ENCODE results near the gene UTS2.

The UTS2 gene

DNA sequence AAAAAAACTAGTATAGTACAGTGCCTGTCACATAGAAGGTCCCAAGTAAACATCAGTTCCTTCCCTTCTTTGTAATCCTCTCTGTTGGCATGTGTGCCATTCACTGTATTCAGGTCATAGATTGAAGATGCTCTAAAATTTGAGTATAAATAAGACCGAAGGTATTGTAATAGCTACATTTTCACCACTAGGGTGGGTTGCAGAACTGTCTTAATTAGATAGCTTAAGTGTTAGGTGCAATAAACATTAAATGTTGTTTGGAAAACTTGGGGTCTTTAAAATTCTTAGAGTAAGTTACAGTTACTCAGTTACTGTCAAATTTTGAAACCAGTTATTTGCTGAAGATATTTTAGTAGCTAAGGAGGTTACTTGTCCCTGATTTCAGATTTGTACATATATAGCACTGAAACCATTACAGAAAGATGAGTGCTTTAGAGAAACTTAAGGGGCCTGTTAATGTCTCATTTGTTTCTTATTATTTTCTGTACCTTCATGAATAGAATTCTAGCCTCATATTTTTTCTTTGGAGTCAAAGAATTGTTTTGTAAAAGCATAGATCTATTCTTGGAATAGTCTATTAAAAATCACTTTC lies 44.5 kb downstream of the UTS2 start:
- Histone ChIP-seq H3K9ac (ENCODE audit: low read depth, low read length) (no peak overlapping the region), H3K4me1 (ENCODE audit: control insufficient read depth, insufficient read depth, low read length) (peaks cover 6% of the 10 kb centered on the region), H3K36me3 (ENCODE audit: insufficient read depth, low read length) (no peaks in the 10 kb centered on the region), H3K4me3 (ENCODE audit: low read length) (no peak overlapping the region), H3K4me2 (ENCODE audit: low read length) (no peak overlapping the region), H3K9me3 (replicated peaks; ENCODE audit: low read length) (peaks cover 4% of the 10 kb centered on the region), H3K27me3 (ENCODE audit: control insufficient read depth, insufficient read depth, low read length) (no peaks in the 10 kb centered on the region)

DNA sequence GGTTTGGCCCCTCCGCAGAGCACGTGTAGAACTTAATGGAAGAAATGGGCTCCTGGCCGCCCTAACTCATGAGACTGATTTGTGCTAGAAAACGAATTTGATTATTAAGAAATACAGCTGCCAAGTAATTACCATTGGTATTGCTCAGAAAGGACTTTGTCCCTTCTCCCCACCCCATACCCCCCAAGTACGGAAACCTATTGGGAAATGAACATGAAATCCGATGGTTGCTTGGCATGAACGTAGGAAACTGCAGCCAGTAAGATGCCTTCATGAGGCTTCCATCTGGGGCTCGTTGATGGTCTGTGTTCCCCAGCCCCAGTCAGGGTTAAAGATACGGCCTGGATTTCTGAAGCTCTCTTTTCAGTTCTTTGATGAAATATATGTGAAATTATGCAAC lies 47.4 kb downstream of the UTS2 start:
- Histone ChIP-seq H3K4me1 (ENCODE audit: control insufficient read depth, insufficient read depth, low read length) (peaks cover 3% of the 10 kb centered on the region), H3K9me3 (replicated peaks; ENCODE audit: low read length) (no peaks in the 10 kb centered on the region), H3K4me3 (ENCODE audit: low read length) (no peak overlapping the region), H3K9ac (ENCODE audit: low read depth, low read length) (no peak overlapping the region), H3K27me3 (ENCODE audit: control insufficient read depth, insufficient read depth, low read length) (no peaks in the 10 kb centered on the region), H3K4me2 (ENCODE audit: low read length) (no peak overlapping the region), H3K36me3 (ENCODE audit: insufficient read depth, low read length) (no peaks in the 10 kb centered on the region)
